GM18517 (cell line): ENCODE measurements around the gene ZNF581.

Experiments used
- ATAC-seq: cut with Tn5 transposase; IDR thresholded peaks from one replicate; pipeline ENCODE4 v1.9.1; 2021; ENCODE audit warnings: mild to moderate bottlenecking, moderate library complexity; ENCODE audit not compliant: unreplicated experiment

Gene ZNF581

DNA sequence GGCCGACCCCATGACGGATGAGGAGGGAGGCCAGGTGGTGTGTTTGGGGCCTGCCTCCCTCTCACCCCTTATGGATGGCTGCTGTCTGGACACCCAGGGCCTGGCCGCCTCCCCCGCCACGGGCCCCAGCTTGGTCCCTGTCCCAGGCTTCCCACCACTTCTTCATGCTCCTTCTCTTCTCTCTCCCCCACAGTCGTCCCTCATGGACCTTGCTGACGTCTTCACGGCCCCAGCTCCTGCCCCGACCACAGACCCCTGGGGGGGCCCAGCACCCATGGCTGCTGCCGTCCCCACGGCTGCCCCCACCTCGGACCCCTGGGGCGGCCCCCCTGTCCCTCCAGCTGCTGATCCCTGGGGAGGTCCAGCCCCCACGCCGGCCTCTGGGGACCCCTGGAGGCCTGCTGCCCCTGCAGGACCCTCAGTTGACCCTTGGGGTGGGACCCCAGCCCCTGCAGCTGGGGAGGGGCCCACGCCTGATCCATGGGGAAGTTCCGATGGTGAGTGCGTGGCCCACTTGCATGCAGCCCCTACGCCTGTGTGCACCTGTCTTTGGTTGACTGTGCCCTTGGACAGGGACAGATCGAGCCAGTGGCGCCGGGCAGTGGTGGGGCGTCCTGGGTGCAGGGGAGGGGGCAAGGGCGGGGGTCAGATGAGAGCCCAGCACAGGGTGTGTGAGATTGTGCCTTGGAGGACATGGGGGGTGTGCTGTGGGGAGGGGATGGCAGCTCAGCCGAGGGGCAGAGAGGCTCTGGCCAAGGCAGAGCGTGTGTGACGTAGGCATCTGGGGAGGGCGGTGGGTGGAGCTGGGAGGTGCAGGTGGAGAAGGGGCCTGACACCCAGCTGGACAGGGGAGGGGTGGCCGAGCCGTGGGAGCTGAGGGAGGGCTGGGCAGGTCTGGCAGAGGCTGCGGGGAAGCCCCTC, 48.4 kb downstream of the ZNF581 start:
- no peak for ATAC-seq

- no peak for ATAC-seq
These were observed 49.2 kb downstream of the ZNF581 start for GRCh38 chr19:55692681-55693081.

GRCh38 chr19:55693336-55693974, 50.0 kb downstream of the ZNF581 start:
- ATAC-seq: no peak

DNA sequence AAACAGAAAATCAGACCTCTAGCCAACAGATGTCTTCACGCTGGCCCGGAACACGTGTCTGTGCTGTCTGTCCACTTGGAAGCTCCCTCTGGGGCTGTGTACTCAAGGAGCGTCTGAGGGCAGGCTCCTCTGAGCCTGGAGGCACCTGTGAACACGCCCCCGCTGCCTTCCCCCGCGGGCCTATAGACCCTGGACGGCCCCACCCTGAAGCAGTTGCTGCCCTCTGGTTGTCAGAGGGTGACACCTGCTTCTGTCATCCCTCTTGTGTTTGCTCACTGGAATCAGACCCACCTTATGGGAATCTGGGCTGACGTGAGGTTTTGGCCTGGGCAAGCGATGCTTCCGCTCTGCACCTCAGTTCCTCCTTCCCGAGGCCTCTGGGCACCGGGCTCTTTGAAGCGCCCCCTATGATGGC, 50.8 kb downstream of the ZNF581 start:
- ATAC-seq: no peak

DNA sequence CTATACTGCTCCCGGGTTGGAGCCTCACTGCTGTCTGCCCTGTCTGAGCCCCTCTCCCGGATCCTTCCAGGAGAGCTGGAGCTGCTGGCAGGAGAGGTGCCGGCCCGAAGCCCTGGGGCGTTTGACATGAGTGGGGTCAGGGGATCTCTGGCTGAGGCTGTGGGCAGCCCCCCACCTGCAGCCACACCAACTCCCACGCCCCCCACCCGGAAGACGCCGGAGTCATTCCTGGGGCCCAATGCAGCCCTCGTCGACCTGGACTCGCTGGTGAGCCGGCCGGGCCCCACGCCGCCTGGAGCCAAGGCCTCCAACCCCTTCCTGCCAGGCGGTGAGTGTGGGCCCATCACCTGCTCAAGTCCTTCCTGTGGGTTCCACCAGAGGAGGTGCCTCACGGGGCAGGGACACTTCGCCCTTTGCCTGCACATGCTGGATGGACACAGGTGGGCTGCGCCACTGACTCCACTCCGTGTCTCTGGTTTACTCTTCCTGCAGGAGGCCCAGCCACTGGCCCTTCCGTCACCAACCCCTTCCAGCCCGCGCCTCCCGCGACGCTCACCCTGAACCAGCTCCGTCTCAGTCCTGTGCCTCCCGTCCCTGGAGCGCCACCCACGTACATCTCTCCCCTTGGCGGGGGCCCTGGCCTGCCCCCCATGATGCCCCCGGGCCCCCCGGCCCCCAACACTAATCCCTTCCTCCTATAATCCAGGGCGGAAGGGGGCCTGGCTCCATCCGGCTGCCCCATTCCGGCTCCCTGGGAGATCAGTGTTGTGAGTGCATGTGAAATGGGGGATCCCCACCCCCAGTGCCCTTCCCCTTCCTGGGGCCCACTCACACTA, 51.4 kb downstream of the ZNF581 start:
- no peak for ATAC-seq
